GM19372 (cell line): ENCODE data around the gene CYREN.
"Not testable (repeated sequence)": the region's sequence is repeated elsewhere in the genome, so short reads cannot be mapped to it uniquely, and the experiment has no call there.

Experiments
- ATAC-seq: cut with Tn5 transposase; IDR thresholded peaks from one replicate; pipeline ENCODE4 v1.9.1; 2021; ENCODE audit warnings: mild to moderate bottlenecking, low read depth, moderate library complexity; ENCODE audit not compliant: unreplicated experiment

The CYREN gene

GRCh38 chr7:135160858-135161653 is 9.5 kb downstream of the CYREN start:
- no peak for ATAC-seq

- ATAC-seq, result peak; percentile 44
These were observed 10.2 kb downstream of the CYREN start for GRCh38 chr7:135160098-135160857.

GRCh38 chr7:135159359-135160085 is 11.0 kb downstream of the CYREN start:
- ATAC-seq, result peak; percentile 16

GRCh38 chr7:135158874-135159273 is 11.6 kb downstream of the CYREN start:
- no peak for ATAC-seq

DNA sequence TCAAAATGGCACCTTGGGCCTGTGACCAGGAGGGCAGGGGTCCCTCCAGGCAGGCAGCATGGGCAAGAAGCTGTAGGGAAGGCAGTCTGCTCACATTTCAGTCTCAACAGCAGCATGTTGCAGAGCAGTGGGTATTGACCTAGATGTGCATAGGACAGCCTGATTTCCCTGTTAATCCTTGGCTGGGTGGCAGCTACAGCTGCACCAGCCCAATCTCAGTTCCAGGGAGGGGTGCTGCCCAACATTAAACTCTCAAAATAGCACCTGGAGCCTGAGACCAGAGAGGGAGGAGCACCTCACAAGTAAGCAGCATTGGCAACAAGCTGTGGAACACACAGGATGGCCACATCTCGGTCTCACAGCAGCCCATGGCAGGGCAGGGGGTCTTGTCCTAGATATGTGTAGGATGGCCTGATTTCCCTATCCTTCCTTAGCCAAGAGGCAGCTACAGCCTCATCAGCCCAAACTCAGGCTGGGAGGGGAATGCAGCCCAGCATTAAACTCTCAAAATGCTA is 12.3 kb downstream of the CYREN start:
- ATAC-seq, result no peak

DNA sequence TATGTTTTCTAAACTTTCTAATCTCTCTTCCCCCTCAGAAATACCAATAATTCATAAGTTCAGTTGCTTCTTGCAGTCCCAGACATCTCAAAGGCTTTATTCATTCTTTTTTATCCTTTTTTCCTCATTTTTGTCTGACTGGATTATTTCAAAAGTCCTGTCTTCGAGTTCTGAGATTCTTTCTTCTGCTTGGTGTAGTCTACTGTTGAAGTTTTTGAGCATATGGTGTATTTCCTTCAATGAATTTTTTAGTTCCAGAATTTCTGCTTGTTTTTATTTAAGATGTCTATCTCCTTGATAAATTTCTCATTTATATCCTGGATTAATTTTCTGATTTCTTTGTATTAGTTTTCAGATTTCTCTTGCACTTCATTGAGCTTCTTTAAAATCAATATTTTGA is 14.2 kb downstream of the CYREN start:
- ATAC-seq, result no peak

DNA sequence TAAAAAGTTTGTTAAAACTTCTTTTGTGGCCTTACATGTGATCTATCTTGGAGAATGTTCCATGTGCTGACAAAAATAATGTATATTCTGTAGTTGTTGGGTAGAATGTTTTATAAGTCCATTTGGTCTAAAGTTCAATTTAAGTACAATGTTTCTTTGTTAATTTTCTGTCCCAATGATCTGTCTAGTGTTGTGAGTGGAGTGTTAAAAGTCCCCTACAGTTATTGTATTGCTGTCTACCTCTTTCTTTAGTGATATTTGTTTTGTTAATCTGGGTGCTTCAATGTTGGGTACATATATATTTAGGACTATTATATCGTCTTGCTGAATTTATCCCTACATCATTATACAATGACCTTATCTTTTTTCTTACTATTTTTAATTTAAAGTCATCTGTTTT is 15.8 kb downstream of the CYREN start:
- no peak for ATAC-seq

DNA sequence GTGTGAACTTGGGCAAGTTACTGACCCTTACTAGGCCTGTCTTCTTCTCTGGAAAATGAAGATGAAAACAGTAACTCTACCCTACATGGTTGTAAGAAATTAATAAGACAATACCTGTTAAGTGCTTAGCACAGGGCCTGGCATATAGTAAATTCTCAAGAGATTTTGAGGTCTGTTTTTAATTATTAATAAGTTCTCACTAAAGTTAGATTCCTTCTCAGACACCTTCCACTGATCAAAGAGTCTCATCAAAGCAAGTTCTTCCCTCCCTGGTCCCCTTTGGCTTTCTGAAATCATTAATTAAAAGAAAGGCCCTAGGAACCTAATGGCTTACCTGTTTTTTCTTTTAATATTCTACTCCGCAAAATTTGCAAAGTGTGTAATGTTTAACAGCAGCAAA is 18.1 kb downstream of the CYREN start:
- ATAC-seq, result no peak

DNA sequence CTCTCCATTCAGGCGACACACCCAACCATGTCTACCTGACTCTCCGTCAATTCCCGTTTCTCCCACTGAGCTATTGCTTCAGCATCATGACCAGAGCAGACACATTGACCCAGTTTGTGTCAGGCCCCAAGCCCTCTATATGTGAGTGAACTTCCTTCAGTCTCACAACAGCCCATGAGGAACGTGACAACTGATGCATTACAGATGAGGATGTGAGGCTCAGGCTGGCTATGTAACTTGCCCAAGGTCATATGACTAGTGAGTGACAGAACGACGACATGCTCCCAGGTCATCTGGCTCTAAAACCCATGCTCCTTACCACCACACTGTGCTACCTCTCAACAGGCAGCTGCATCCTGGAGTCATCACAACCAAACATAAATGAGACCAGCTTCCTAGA is 19.0 kb downstream of the CYREN start:
- no peak for ATAC-seq

DNA sequence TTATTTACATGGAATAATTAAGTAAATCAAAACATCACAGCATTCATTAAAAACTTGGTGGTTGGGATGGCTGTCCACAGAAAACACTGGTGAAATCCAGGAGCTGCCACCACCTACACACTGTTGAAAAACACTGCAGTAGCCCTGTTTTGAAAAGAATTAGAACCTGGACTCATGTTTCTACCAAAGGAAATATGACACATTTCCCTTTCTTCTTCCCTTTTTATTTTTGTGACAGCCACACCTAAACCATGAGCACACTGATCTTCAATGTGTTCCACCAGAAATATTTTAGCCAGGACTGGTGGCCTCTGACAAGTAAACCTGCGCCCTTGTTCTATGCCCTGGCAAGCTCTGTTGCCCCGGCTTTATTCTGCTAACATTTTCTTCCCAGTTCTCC is 19.4 kb downstream of the CYREN start:
- ATAC-seq, result no peak

GRCh38 chr7:135150072-135150782 is 20.3 kb downstream of the CYREN start:
- no peak for ATAC-seq

GRCh38 chr7:135147899-135148721 is 22.4 kb downstream of the CYREN start, which contains the start of gene TMEM140:
TMEM140 (plus strand) TSS chr7:135148072; CDS start chr7:135164442, 16,370 bp downstream.
- ATAC-seq, result peak; percentile 65

GRCh38 chr7:135147341-135147898 is 23.1 kb downstream of the CYREN start:
- no peak for ATAC-seq

DNA sequence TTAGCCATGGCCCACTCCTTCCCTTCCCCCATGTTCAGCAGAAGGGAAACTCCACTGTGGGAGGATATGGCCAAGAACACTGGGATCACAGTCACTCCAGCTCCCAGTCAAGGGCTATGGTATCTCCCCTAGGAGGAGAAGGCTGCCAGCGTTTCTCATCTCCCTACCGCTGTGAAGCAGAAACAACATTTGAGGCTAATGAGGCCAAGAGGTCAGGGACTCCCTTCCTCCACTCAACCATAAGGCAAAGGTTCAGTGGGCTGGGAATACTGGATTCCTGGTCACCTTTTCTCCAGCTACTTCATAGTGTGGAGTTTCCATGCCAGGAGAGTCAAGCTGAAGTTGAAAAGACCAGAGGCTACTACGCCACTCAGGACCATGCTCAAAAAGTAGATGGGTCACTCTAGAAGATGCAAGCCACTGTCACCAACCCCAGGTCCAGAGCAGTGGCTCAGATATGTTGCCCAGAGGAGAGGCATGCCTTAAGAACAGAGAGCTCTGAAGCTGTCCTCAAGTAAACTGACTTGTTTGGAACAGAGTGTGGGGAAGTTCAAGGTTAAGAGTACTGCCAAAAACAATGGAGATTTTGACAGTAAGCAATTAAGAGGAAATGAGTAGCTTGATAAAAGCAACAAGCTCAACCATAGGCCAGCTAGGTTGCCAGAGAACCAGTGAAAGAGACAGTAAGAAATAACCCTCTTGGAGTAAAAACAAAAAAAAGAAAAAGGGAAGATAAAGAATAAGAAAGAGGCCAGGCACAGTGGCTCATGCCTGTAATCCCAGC is 26.4 kb downstream of the CYREN start:
- no peak for ATAC-seq

DNA sequence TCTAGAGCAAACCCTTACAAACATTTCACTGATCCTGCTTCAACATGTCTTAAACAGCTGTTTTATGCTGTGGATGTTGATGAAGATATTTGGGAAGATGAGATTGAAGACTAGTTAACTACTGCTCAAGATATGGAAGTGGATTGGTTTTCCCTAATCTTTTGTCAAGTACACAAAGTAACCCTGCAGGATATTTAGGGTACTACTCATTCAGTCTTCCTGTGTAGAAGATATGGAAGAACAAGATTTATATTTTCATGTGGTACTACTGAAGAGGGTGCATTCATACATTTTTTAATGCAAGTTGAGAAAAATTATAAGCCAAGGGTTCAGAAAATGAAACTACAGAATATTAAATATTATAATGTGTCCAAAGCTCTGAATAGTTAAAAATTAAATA is 40.9 kb downstream of the CYREN start:
- no peak for ATAC-seq

- ATAC-seq, result no peak
These were observed 41.6 kb downstream of the CYREN start for GRCh38 chr7:135128931-135129330.

DNA sequence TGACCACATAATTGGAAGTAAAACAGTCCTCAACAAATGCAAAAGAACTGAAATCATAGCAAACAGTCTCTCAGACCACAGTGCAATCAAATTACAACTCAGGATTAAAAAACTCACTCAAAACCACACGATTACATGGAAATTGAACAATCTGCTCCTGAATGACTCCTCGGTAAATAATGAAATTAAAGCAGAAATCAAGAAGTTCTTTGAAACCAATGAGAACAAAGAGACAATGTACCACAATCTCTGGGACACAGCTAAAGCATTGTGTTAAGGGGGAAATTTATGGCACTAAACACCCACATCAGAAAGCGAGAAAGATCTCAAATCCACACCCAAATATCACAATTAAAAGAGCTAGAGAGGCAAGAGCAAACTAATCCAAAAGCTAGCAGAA is 45.9 kb downstream of the CYREN start:
- not testable (repeated sequence) for ATAC-seq

DNA sequence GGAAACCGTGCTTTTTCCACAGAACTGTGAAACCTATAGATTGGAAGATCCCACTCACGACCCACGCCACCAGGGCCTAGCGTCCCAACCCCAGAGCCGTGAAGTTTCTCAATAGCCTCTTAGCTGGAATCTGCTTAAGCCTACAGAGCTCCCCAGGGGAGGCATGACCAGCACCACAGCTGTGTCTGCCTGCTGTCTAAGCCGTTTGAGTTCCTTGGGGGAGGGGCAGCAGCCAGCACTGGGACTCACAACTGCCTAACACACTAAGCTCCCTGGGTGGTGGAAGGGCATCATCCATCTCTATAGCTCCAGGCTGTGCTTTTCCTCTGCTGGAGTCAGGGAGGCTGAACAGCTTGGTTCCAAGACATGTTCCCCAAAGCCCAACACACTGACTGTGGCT is 48.6 kb downstream of the CYREN start:
- no peak for ATAC-seq
